Caco-2 (cell line): ENCODE data around the gene SPAM1. TPM values are rescaled to one million over a fixed set of nuclear protein-coding genes. Genes with fewer than 3 reads are reported as not detected.

Experiments
- total RNA-seq: library from RNA; stranded (reverse); gene quantifications from 2 replicates; pipeline ENCODE4 v1.2.3, GENCODE V29; 2022

Gene SPAM1
- total RNA-seq, 1 experiment from 2014 or later = not detected

Other genes starting within 250 kb of the SPAM1 start
- 42.3 TPM in 2 replicates for gene WASL, start 176.2 kb upstream of the SPAM1 start, total RNA-seq
- 0.14 and 0.68 TPM in 2 replicates for gene HYAL4, start 80.1 kb upstream of the SPAM1 start, total RNA-seq
- gene TMEM229A, start 107.8 kb downstream of the SPAM1 start, total RNA-seq = 0.50 and 0.88 TPM in 2 replicates